ENCODE data around the gene ALKAL2. TPM values are rescaled to one million over a fixed set of nuclear protein-coding genes. Genes with fewer than 3 reads are reported as not detected.

The ALKAL2 gene
- total and polyA plus RNA-seq, 4 donors: 5.1 to 21.2 (median 10.0) TPM

- H3K4me1 ChIP-seq (ENCODE audit: control insufficient read depth in 1 of 2, insufficient read depth in 2 of 2, low read length in 2 of 2): no peaks in the 10 kb centered on the region
- no peaks in the 10 kb centered on the region for H3K36me3 ChIP-seq (ENCODE audit: control insufficient read depth in 1 of 2, insufficient read depth in 2 of 2, low read length in 1 of 2)
- intact Hi-C loops (cut with DNase I): no loop called here
- ATAC-seq (ENCODE audit: low FRiP score) (no peak), DNase-seq (no peak)
- no peak overlapping the region for H3K27ac ChIP-seq (ENCODE audit: low read depth in 1 of 2, low read length in 2 of 2)
- WGBS, 2 donors: 72 to 78% methylated on average over 13 of the region's 13 CpGs
- H3K27me3 ChIP-seq (ENCODE audit: control insufficient read depth in 1 of 2, insufficient read depth in 2 of 2, low read length in 1 of 2): no peaks in the 10 kb centered on the region
- H3K4me3 ChIP-seq (ENCODE audit: low read length in 2 of 2): no peak overlapping the region
- H3K9me3 ChIP-seq (ENCODE audit: control insufficient read depth, low read length): no peaks in the 10 kb centered on the region
Observed at GRCh38 chr2:309148-309953, 21.5 kb upstream of the ALKAL2 start.

- WGBS, 2 donors: 92% methylated on average over 9 of the region's 9 CpGs
Observed at GRCh38 chr2:305366-305765, 17.5 kb upstream of the ALKAL2 start.

GRCh38 chr2:296354-296753 lies 8.5 kb upstream of the ALKAL2 start:
- 81 to 86% methylated on average over 3 of the region's 3 CpGs for WGBS, 2 donors
- no peaks in the 10 kb centered on the region for H3K36me3 ChIP-seq (ENCODE audit: control insufficient read depth in 1 of 2, insufficient read depth in 2 of 2, low read length in 1 of 2)
- ATAC-seq (ENCODE audit: low FRiP score): no peak
- intact Hi-C loops (cut with DNase I): no loop called here
- H3K27me3 ChIP-seq (ENCODE audit: control insufficient read depth in 1 of 2, insufficient read depth in 2 of 2, low read length in 1 of 2): no peaks in the 10 kb centered on the region
- peaks cover 2% of the 10 kb centered on the region for H3K9me3 ChIP-seq (ENCODE audit: control insufficient read depth, low read length)
- no peak for DNase-seq
- no peaks in the 10 kb centered on the region for H3K4me1 ChIP-seq (ENCODE audit: control insufficient read depth in 1 of 2, insufficient read depth in 2 of 2, low read length in 2 of 2)
- no peak overlapping the region for H3K27ac ChIP-seq (ENCODE audit: low read depth in 1 of 2, low read length in 2 of 2)
- H3K4me3 ChIP-seq (ENCODE audit: low read length in 2 of 2): no peak overlapping the region

More at GRCh38 chr2:305366-305765, 17.5 kb upstream of the ALKAL2 start:
- no peak overlapping the region for H3K27ac ChIP-seq (ENCODE audit: low read depth in 1 of 2, low read length in 2 of 2)
- ATAC-seq (ENCODE audit: low FRiP score): no peak
- no peak overlapping the region for H3K4me3 ChIP-seq (ENCODE audit: low read length in 2 of 2)
- no peak for DNase-seq
- H3K27me3 ChIP-seq (ENCODE audit: control insufficient read depth in 1 of 2, insufficient read depth in 2 of 2, low read length in 1 of 2): no peaks in the 10 kb centered on the region
- H3K9me3 ChIP-seq (ENCODE audit: control insufficient read depth, low read length): no peaks in the 10 kb centered on the region
- H3K4me1 ChIP-seq (ENCODE audit: control insufficient read depth in 1 of 2, insufficient read depth in 2 of 2, low read length in 2 of 2): no peaks in the 10 kb centered on the region
- no peaks in the 10 kb centered on the region for H3K36me3 ChIP-seq (ENCODE audit: control insufficient read depth in 1 of 2, insufficient read depth in 2 of 2, low read length in 1 of 2)
- intact Hi-C loops (cut with DNase I): no loop called here

- no peak for DNase-seq
- no peak overlapping the region for H3K27ac ChIP-seq (ENCODE audit: low read depth in 1 of 2, low read length in 2 of 2)
- intact Hi-C loops (cut with DNase I): no loop called here
- no peaks in the 10 kb centered on the region for H3K27me3 ChIP-seq (ENCODE audit: control insufficient read depth in 1 of 2, insufficient read depth in 2 of 2, low read length in 1 of 2)
- H3K4me1 ChIP-seq (ENCODE audit: control insufficient read depth in 1 of 2, insufficient read depth in 2 of 2, low read length in 2 of 2): no peaks in the 10 kb centered on the region
- peaks cover 2% of the 10 kb centered on the region for H3K9me3 ChIP-seq (ENCODE audit: control insufficient read depth, low read length)
- 89% methylated on average over 5 of the region's 5 CpGs for WGBS, 2 donors
- no peaks in the 10 kb centered on the region for H3K36me3 ChIP-seq (ENCODE audit: control insufficient read depth in 1 of 2, insufficient read depth in 2 of 2, low read length in 1 of 2)
- no peak for ATAC-seq (ENCODE audit: low FRiP score)
- no peak overlapping the region for H3K4me3 ChIP-seq (ENCODE audit: low read length in 2 of 2)
Observed at GRCh38 chr2:295090-295489, 7.2 kb upstream of the ALKAL2 start.

- DNase-seq: peak; percentile 82 to 93
- no peak overlapping the region for H3K27ac ChIP-seq (ENCODE audit: low read depth in 1 of 2, low read length in 2 of 2)
- intact Hi-C loops (cut with DNase I): loop anchor here in 1 of 2 donors (2.0 kb wide), 1 partner anchor 119 kb away; no protein-coding TSS in a partner anchor
Observed at GRCh38 chr2:290090-290722, 2.3 kb upstream of the ALKAL2 start.

GRCh38 chr2:289362-290089 lies 1.6 kb upstream of the ALKAL2 start:
- DNase-seq: peak; percentile 53 to 79
- intact Hi-C loops (cut with DNase I): loop anchor here (1.0 to 5.0 kb wide), 3 partner anchors 42 to 119 kb away; no protein-coding TSS in a partner anchor
- H3K4me3 ChIP-seq (ENCODE audit: low read length in 2 of 2): peak overlapping the region; percentile 4 to 11
- no peaks in the 10 kb centered on the region for H3K4me1 ChIP-seq (ENCODE audit: control insufficient read depth in 1 of 2, insufficient read depth in 2 of 2, low read length in 2 of 2)
- no peaks in the 10 kb centered on the region for H3K9me3 ChIP-seq (ENCODE audit: control insufficient read depth, low read length)
- no peaks in the 10 kb centered on the region for H3K36me3 ChIP-seq (ENCODE audit: control insufficient read depth in 1 of 2, insufficient read depth in 2 of 2, low read length in 1 of 2)
- ATAC-seq (ENCODE audit: low FRiP score): peak; percentile 47
- 0 to 1% methylated on average over 54 to 60 of the region's 60 CpGs for WGBS, 2 donors
- no peaks in the 10 kb centered on the region for H3K27me3 ChIP-seq (ENCODE audit: control insufficient read depth in 1 of 2, insufficient read depth in 2 of 2, low read length in 1 of 2)
- H3K27ac ChIP-seq (ENCODE audit: low read depth in 1 of 2, low read length in 2 of 2): peak overlapping the region; percentile 1 to 12

More at GRCh38 chr2:290090-290722, 2.3 kb upstream of the ALKAL2 start:
- Histone ChIP-seq H3K36me3 (ENCODE audit: control insufficient read depth in 1 of 2, insufficient read depth in 2 of 2, low read length in 1 of 2) (no peaks in the 10 kb centered on the region), H3K4me1 (ENCODE audit: control insufficient read depth in 1 of 2, insufficient read depth in 2 of 2, low read length in 2 of 2) (no peaks in the 10 kb centered on the region), H3K4me3 (ENCODE audit: low read length in 2 of 2) (peak overlapping the region in 1 of 2 donors; percentile 11), H3K9me3 (ENCODE audit: control insufficient read depth, low read length) (no peaks in the 10 kb centered on the region), H3K27me3 (ENCODE audit: control insufficient read depth in 1 of 2, insufficient read depth in 2 of 2, low read length in 1 of 2) (no peaks in the 10 kb centered on the region)
- ATAC-seq (ENCODE audit: low FRiP score): peak; percentile 85
- WGBS, 2 donors: 5 to 7% methylated on average over 15 of the region's 15 CpGs

GRCh38 chr2:288758-289361 lies 969 bp upstream of the ALKAL2 start:
- no peaks in the 10 kb centered on the region for H3K27me3 ChIP-seq (ENCODE audit: control insufficient read depth in 1 of 2, insufficient read depth in 2 of 2, low read length in 1 of 2)
- ATAC-seq (ENCODE audit: low FRiP score) (no peak), DNase-seq (peak in 1 of 2 donors; percentile 76)

GRCh38 chr2:287471-287885 lies 413 bp downstream of the ALKAL2 start:
- WGBS, 2 donors: 0 to 1% methylated on average over 29 to 46 of the region's 46 CpGs
- Histone ChIP-seq H3K9me3 (ENCODE audit: control insufficient read depth, low read length) (no peaks in the 10 kb centered on the region), H3K27ac (ENCODE audit: low read depth in 1 of 2, low read length in 2 of 2) (peak overlapping the region in 1 of 2 donors; percentile 74), H3K27me3 (ENCODE audit: control insufficient read depth in 1 of 2, insufficient read depth in 2 of 2, low read length in 1 of 2) (no peaks in the 10 kb centered on the region), H3K36me3 (ENCODE audit: control insufficient read depth in 1 of 2, insufficient read depth in 2 of 2, low read length in 1 of 2) (no peaks in the 10 kb centered on the region), H3K4me3 (ENCODE audit: low read length in 2 of 2) (peak overlapping the region; percentile 42 to 56), H3K4me1 (ENCODE audit: control insufficient read depth in 1 of 2, insufficient read depth in 2 of 2, low read length in 2 of 2) (no peaks in the 10 kb centered on the region)
- DNase-seq (peak; percentile 52 to 81), ATAC-seq (ENCODE audit: low FRiP score) (no peak)
- intact Hi-C loops (cut with DNase I): loop anchor here (5.0 kb wide), 1 partner anchor 40 kb away; no protein-coding TSS in a partner anchor

More at GRCh38 chr2:288758-289361, 969 bp upstream of the ALKAL2 start:
- Histone ChIP-seq H3K4me3 (ENCODE audit: low read length in 2 of 2) (peak overlapping the region; percentile 4 to 56), H3K9me3 (ENCODE audit: control insufficient read depth, low read length) (no peaks in the 10 kb centered on the region), H3K4me1 (ENCODE audit: control insufficient read depth in 1 of 2, insufficient read depth in 2 of 2, low read length in 2 of 2) (no peaks in the 10 kb centered on the region), H3K27ac (ENCODE audit: low read depth in 1 of 2, low read length in 2 of 2) (peak overlapping the region; percentile 1 to 12), H3K36me3 (ENCODE audit: control insufficient read depth in 1 of 2, insufficient read depth in 2 of 2, low read length in 1 of 2) (no peaks in the 10 kb centered on the region)
- 1% methylated on average over 18 to 42 of the region's 42 CpGs for WGBS, 2 donors
- intact Hi-C loops (cut with DNase I): loop anchor here (1.0 to 5.0 kb wide), 2 partner anchors 42 to 117 kb away; no protein-coding TSS in a partner anchor
